Glutamatergic neuron (in vitro differentiated cells): Measurements from ENCODE around the gene FAF1. TPM values are rescaled to one million over a fixed set of nuclear protein-coding genes. Genes with fewer than 3 reads are reported as not detected.
A peak's percentile ranks its signal among the peaks of the same experiment; 100 is the strongest.

Source experiments
- DNase-seq: peaks from one replicate; pipeline ENCODE4 v3.0.0; 2022
- H3K27ac Mint-ChIP-seq: one replicate; pipeline ENCODE4 v1.8.0; 2020; ENCODE audit warnings: mild to moderate bottlenecking, mixed read lengths, inconsistent platforms; ENCODE audit not compliant: unreplicated experiment
- H3K27me3 Mint-ChIP-seq: one replicate; pipeline ENCODE4 v1.8.0; 2020; ENCODE audit warnings: mild to moderate bottlenecking, moderate library complexity, mixed read lengths, inconsistent platforms; ENCODE audit not compliant: unreplicated experiment
- H3K36me3 Mint-ChIP-seq: one replicate; pipeline ENCODE4 v1.8.0; 2020; ENCODE audit warnings: mild to moderate bottlenecking, mixed read lengths, inconsistent platforms; ENCODE audit not compliant: unreplicated experiment
- H3K4me1 Mint-ChIP-seq: one replicate; pipeline ENCODE4 v1.8.0; 2020; ENCODE audit warnings: mild to moderate bottlenecking, low read depth, mixed read lengths, inconsistent platforms; ENCODE audit not compliant: unreplicated experiment
- H3K4me3 Mint-ChIP-seq: one replicate; pipeline ENCODE4 v1.8.0; 2020; ENCODE audit warnings: mild to moderate bottlenecking, mixed read lengths, inconsistent platforms; ENCODE audit not compliant: unreplicated experiment
- H3K9me3 Mint-ChIP-seq: one replicate; pipeline ENCODE4 v1.8.0; 2020; ENCODE audit warnings: mild to moderate bottlenecking, moderate library complexity, mixed read lengths, inconsistent platforms; ENCODE audit not compliant: unreplicated experiment
- total RNA-seq: library from RNA; stranded (reverse); fragmentation: NEBNext Ultra II Directional; extraction: Animal tissue kit (Norgen Biotek cat#: 25700); gene quantifications from one replicate; pipeline ENCODE4 v1.2.1, GENCODE V29; 2021; ENCODE audit not compliant: unreplicated experiment
- TF ChIP-seq, protein P1 (sequence below): fragments of 200-600 bp; sonication (generic); IDR thresholded peaks from one replicate; pipeline ENCODE4 v1.5.0; 2021; ENCODE audit not compliant: partially characterized antibody, unreplicated experiment

FAF1 gene
- total RNA-seq, 1 donor from 2014 or later, result 57.3 TPM

DNA sequence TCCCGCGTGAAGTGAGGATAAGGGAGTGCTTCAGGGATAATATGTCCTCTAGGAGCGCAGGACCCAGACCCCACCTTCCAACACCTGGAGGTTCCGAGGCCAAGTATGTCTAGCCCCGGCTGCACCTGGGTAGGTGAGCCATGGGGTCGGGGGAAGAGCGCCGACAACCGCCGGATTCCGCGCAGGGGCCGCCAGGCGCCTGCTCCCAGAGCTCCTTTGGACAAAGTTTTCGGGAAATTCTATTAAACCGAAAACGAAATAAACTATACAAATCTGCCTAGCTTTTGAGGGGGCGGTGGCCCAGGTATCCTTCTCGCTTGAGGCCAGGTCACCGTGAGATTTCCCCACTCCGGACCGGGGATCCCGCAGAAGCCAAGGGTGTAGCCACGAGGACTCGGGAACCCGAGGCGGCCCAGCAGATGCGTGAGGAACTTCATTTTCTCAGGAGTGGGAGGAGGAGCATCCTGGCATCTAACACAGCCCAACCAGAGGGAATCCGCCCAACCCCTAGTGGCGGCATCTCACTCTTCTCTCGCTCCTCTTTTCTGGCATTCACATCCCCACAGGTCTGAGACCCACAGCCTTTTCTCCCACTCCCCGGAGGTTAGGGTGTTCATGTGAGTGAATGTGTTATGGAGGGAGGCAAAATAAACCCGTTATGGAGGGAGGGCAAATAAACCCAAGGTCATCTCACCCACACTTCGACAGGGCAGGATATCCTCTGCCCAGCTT, 534.5 kb downstream of the FAF1 start:
- Mint-ChIP-seq H3K27ac (no peak overlapping the region), H3K4me3 (no peak overlapping the region), H3K36me3 (peaks cover 7% of the 10 kb centered on the region), H3K27me3 (peaks cover 46% of the 10 kb centered on the region), H3K9me3 (peaks cover 16% of the 10 kb centered on the region), H3K4me1 (peaks cover 20% of the 10 kb centered on the region)
- TF ChIP-seq, protein P1, sequence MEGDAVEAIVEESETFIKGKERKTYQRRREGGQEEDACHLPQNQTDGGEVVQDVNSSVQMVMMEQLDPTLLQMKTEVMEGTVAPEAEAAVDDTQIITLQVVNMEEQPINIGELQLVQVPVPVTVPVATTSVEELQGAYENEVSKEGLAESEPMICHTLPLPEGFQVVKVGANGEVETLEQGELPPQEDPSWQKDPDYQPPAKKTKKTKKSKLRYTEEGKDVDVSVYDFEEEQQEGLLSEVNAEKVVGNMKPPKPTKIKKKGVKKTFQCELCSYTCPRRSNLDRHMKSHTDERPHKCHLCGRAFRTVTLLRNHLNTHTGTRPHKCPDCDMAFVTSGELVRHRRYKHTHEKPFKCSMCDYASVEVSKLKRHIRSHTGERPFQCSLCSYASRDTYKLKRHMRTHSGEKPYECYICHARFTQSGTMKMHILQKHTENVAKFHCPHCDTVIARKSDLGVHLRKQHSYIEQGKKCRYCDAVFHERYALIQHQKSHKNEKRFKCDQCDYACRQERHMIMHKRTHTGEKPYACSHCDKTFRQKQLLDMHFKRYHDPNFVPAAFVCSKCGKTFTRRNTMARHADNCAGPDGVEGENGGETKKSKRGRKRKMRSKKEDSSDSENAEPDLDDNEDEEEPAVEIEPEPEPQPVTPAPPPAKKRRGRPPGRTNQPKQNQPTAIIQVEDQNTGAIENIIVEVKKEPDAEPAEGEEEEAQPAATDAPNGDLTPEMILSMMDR, result no peak
- no peak for DNase-seq

DNA sequence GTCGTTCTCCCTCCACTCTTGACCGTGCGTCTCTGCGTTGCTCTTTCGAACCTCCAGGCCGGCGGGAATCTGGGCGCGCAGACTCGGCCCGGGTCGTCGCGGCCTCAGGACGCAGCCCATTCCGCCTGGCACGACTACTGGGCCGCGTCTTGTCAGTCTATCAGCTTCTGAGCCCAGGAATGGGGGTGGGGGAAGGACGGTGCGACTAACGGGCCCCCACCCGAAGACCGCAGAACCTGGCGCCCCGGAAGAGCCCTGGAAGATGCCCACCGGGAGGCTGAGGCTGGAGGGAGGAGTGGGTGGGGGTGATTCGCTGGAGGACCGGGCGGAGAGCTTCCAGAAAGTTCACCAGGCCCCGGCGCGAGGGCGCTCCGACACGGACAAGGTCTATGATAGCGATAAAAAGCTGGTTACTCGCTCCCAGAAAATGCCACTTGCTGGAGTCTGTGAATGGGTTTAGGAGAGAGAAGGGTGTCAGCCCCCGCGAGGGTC, 535.1 kb downstream of the FAF1 start:
- H3K27ac Mint-ChIP-seq, result no peak overlapping the region
- TF ChIP-seq, protein P1, result no peak
- H3K4me1 Mint-ChIP-seq, result peaks cover 20% of the 10 kb centered on the region
- peaks cover 51% of the 10 kb centered on the region for H3K27me3 Mint-ChIP-seq
- H3K9me3 Mint-ChIP-seq, result peaks cover 21% of the 10 kb centered on the region
- no peak for DNase-seq
- H3K36me3 Mint-ChIP-seq, result peaks cover 7% of the 10 kb centered on the region
- peak overlapping the region; percentile 88 for H3K4me3 Mint-ChIP-seq

DNA sequence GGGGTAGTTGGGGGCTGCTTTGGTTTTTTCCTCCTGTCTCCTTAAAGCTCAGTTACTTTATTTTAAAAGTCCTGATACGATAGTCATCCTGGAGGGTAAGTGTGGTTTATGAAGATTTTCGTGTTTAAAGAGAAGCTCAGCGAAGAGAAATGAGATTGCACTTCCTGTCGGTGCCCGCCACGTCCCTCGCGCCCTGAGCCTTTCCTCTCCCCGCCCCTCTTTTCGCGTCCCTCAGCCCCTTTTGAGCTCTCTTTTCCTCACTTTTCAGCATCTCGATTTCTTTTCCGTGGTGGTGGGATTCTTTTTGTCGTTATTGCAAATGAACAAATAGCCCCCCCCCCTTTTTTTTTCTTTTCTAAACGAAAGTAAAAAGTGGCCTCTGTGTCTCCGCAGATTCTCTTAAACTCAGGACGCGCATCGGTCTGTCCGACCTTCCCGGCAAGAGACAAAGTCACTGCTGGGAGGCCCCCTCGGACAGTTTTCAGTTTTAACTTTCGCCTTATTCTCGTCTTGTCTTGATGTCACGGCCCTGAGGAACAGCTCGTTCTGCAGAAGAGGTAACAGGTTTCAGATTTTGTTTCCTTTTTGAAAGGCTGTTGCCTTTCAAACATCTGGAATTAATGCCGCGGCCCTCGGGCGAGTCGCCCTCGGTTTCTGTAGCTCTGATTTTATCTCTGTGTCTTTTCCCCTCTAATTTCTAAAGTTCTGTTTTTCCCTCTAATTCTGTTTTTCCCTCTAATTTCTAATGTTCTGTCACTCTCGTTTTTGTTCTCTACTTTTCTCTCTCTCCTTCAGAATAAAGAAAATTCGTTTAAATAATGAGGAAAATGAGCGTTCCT, 535.8 kb downstream of the FAF1 start:
- H3K4me1 Mint-ChIP-seq, result peaks cover 20% of the 10 kb centered on the region
- no peak overlapping the region for H3K27ac Mint-ChIP-seq
- TF ChIP-seq, protein P1, result no peak
- H3K9me3 Mint-ChIP-seq, result peaks cover 21% of the 10 kb centered on the region
- peaks cover 7% of the 10 kb centered on the region for H3K36me3 Mint-ChIP-seq
- H3K27me3 Mint-ChIP-seq, result peaks cover 53% of the 10 kb centered on the region
- H3K4me3 Mint-ChIP-seq, result peak overlapping the region; percentile 88
- DNase-seq, result no peak

DNA sequence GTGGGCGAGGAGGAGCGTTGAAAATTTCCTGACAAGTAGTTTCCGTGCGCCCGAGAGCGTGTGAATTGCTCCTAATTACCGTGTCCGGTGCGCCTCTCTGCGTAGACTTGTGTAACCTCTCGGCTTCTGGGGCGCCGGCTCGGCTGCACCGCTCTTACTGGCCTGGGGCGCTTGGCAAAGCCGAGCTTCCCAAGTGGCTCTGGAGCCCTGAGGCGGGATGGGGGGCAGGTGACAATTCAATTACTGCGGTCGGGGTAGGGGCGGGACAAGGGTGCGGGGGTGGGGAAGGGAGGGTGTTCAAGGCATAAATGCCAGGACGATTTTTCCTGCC, 536.4 kb downstream of the FAF1 start:
- Mint-ChIP-seq H3K36me3 (peaks cover 7% of the 10 kb centered on the region), H3K4me3 (peak overlapping the region; percentile 88), H3K27me3 (peaks cover 53% of the 10 kb centered on the region), H3K27ac (no peak overlapping the region), H3K4me1 (peaks cover 20% of the 10 kb centered on the region), H3K9me3 (peaks cover 21% of the 10 kb centered on the region)
- TF ChIP-seq, protein P1, result no peak
- DNase-seq, result no peak
